ENCODE data around the gene SLF2.

- TF ChIP-seq POLR2A (IDR thresholded peaks at IDR 0.05), result no peak
- TF ChIP-seq, protein P1, sequence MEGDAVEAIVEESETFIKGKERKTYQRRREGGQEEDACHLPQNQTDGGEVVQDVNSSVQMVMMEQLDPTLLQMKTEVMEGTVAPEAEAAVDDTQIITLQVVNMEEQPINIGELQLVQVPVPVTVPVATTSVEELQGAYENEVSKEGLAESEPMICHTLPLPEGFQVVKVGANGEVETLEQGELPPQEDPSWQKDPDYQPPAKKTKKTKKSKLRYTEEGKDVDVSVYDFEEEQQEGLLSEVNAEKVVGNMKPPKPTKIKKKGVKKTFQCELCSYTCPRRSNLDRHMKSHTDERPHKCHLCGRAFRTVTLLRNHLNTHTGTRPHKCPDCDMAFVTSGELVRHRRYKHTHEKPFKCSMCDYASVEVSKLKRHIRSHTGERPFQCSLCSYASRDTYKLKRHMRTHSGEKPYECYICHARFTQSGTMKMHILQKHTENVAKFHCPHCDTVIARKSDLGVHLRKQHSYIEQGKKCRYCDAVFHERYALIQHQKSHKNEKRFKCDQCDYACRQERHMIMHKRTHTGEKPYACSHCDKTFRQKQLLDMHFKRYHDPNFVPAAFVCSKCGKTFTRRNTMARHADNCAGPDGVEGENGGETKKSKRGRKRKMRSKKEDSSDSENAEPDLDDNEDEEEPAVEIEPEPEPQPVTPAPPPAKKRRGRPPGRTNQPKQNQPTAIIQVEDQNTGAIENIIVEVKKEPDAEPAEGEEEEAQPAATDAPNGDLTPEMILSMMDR (IDR thresholded peaks at IDR 0.05), result no peak
Measured at GRCh38 chr10:101007099-101007711, 94.4 kb downstream of the SLF2 start.
